Hematopoietic multipotent progenitor cell treated with erythropoietin and hydrocortisone succinate and interleukin-3 and kit ligand, for 15 days (in vitro differentiated cells): ENCODE results near the gene TUBGCP6.

ENCODE experiments used
- DNase-seq: peaks from one replicate; pipeline ENCODE4 v3.0.0-alpha.2; 2015; ENCODE audit warnings: low spot score

TUBGCP6 gene

DNA sequence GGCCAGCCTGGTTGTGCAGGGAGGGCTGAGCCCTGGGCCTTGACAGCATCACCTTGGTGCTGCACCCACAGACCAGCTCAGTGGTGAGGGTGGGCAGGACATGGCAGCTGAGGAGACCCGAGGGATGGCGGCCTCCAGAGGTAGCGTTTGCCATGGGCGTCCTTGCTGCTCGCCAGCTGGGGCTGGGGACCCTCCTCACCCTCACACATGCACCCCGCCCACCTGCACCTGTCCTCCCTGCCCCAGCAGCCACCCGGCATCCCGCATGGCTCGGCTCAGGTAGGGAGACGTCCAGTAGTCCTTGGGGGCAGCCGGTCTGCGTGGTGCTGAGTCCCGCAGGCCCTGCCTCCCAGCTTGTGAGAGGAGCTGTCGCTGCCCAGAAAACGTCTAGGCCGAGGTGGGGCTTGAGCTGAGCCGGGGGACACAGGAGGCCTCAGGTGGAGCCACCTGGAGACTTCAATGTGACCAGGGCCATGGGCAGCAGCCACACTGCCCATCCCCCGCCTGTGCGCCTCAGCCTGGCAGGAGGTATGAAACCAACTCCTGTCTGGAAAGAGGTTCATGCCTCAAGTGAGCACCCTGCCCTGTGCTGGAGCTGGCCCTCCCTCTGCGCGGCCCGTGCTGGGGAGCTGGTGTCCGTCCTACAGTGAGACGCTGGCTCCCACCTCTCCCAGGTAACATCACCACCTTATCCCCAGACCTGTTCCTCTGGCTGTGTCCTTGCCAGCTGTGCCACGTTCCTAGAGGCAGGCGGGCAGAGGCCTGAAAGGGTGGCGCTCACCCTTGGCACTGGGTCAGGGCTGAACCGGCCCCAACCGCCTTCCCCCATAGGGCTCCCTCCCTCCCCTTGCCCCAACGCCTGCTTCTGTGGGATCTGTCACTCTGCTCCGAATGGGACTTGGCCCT is 62.4 kb downstream of the TUBGCP6 start:
- DNase-seq = no peak

- no peak for DNase-seq
Measured at GRCh38 chr22:50180727-50181521, 63.9 kb downstream of the TUBGCP6 start.

GRCh38 chr22:50179937-50180726 is 64.7 kb downstream of the TUBGCP6 start:
- no peak for DNase-seq

- no peak for DNase-seq
Measured at GRCh38 chr22:50178871-50179869, 65.7 kb downstream of the TUBGCP6 start.

DNA sequence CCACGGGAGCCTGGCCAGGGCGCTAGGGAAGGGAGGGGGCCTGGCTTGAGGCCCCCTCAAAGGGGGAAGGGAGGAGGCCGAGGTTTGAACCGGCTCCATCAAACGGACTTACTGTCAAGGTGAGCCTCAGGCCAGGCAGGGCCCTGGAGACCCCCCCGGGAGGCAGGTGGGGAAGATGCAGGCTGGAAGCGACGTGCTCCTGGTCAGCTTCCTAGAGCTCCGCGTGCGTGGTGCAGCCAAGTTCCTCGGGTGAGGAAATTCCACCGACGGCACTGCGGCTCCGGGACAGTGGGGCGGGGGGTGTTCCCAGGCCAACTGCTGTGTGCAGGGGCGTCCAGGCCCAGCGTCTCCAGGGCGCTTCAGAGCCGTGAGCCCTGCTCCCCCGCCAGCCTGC is 66.4 kb downstream of the TUBGCP6 start:
- DNase-seq = no peak

- DNase-seq = no peak
Measured at GRCh38 chr22:50177537-50178470, 67.0 kb downstream of the TUBGCP6 start.

DNA sequence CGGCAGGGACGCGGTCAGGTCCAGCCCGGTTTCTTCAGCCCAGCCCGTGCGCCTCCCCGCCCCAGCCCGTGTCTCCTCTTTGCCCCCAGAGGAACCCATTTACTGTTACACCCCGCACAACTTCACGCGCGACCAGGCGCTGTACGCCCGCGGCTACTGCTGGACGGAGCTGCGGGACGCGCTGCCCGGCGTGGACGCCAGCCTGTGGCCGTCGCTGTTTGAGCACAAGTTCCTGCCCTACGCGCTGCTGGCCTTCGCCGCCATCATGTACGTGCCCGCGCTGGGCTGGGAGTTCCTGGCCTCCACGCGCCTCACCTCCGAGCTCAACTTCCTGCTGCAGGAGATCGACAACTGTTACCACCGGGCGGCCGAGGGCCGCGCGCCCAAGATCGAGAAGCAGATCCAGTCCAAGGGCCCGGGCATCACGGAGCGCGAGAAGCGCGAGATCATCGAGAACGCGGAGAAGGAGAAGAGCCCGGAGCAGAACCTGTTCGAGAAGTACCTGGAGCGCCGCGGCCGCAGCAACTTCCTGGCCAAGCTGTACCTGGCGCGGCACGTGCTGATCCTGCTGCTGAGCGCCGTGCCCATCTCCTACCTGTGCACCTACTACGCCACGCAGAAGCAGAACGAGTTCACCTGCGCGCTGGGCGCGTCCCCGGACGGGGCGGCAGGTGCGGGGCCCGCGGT is 67.8 kb downstream of the TUBGCP6 start:
- no peak for DNase-seq

GRCh38 chr22:50175921-50176849 is 68.6 kb downstream of the TUBGCP6 start:
- no peak for DNase-seq

- DNase-seq = no peak
Measured at GRCh38 chr22:50175191-50175461, 69.7 kb downstream of the TUBGCP6 start.

DNA sequence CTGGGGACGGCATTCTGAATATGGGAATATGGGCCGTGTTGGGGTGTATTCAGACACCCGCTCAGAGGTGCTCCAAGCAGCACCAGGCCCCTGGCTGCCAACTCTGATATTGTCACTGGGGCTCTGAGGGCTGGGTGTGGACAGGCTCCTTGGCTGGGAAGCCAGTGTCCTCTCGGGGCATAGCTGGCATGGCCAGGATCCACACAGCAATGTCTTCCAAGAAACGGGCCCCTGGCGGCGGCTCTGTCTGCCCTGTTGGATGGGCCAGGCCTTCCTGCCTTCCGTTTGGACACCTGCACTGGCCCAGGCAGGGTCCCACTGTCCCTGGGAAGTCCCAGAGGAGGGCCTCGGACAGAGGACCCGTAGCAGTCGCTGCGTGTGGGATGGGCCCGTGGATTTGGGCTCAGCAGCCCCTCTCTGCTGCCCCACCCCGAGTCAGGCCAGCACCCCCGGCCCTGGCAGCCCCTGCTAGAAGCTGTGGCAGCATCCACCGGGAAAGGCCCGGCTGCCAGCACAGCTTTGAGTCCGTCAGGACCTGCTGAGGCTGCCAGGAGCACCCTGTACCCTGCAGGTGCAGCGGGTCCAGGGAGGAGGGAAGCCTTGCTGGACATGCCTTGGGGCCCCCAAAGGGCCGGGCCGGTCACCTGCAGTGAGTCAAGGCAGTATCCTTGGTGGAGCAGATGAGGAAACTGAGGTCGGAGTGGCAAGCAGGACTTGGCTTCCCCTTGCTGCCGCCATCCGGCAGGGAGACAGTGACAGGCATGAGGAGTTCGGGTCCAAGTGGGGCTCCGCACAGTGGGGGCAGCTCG is 70.2 kb downstream of the TUBGCP6 start:
- no peak for DNase-seq

DNA sequence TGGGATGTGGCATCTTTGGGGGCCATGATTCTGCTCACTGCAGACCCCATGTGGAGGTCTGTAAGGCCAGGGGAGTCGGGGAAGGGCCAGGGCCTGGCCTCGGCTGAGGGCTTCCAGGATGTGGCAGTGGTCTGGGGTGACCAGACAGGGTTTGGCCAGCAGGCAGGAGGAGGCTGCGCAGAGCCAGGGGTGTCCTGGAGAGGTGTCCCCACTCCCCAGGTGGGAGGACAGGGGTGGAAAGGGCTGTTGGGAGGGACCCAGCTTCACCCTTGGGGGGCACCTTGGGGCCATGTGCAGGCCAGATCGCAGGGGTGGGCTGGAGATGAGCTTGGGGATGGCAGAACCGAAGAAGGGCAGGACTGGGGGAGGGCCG is 70.9 kb downstream of the TUBGCP6 start:
- DNase-seq = no peak

DNA sequence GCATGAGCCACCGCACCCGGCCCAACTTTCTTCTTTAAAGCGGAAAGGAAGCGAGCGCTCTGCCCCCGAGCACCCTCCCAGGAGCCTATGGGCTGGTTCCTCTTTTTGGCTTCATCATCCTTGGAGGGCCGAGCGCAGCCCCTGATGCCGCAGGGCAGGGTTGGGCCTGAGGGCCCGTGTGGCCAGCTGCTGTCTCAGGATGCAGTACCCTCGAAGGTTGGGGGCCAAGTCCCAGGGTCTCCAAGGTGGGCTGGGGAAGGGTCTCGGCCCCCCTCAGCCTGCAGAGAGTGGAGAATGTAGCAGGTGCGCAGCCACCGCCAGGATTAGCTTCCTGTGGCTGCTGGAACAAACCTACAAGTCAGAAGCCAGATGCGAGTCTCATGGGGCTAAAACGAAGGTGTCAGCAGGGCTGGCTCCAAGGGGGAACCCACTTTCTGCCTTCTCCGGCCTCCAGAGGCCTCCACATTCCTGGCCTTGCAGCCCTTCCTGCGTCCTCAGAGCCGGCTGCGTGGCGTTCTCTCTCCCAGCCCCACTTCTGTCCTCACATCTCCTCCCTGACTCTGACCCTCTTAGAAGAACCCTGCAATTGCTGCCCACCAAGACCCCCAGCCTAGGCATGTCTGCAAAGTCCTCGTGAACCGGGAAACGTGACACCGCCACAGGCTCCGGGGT is 71.4 kb downstream of the TUBGCP6 start:
- no peak for DNase-seq

DNA sequence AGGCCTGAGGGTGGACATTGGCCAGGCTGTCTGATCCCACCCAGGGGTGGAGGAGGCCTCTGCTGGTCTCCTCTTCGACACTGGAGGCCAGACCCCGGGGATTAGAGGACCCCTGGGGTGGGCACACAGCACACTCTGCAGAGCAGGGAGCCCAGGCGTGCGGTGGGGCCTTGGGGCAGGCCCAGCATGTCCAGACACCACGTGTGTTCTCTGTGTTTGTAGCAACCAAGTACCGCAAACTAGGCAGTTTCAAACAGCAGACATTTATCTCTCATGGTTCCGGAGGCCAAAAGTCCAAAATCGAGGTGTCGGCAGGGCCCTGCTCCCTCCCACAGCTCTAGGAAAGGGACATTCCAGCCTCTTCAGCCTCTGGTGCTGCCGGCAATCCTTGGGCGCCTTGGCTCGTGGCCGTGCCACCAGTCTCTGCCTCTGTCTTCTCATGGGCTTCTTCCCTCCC is 72.8 kb downstream of the TUBGCP6 start:
- no peak for DNase-seq

- DNase-seq = no peak
Measured at GRCh38 chr22:50171319-50171964, 73.4 kb downstream of the TUBGCP6 start.

DNA sequence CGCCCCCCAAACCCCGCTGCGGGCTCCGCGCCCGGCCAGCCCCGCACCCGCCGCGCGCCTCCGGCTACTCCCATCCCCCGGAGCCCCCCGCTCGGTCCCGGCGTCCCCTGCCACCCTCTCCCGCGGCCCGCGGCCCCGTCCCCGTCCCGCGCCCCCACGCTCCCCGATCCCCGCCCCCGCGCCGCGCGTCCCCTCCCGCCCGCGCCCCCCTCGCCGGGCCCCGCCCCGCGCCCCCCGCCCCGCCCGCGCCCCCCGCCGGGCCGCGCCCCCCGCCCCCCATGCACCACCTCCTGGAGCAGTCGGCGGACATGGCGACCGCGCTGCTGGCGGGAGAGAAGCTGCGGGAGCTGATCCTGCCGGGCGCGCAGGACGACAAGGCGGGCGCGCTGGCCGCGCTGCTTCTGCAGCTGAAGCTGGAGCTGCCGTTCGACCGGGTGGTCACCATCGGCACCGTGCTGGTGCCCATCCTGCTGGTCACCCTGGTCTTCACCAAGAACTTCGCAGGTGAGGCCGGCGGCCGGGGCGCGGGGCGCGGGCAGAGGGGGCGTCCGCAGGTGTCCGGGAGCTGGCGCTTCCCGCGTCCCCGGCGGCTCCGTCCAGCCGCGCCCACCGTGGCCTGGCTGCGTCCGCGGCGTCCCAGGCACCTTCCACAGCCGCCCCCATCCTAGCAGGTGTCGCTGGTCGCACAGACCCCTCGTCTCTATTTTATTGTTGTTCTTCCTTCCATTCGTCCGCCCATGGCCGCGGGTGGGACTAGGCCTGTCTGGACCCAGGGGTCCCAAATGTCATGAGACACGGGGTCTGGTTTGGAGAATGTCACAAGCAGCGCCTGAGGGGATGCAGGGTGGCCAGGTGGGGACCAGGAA is 74.1 kb downstream of the TUBGCP6 start, which contains the start of gene PANX2:
Gene PANX2 (plus strand): TSS at position 279 of the 866 bp plus-strand sequence. CDS start 0 bp downstream, at position 279.
- no peak for DNase-seq
